ENCODE results near the gene DNAH1. TPM values are rescaled to one million over a fixed set of nuclear protein-coding genes. Genes with fewer than 3 reads are reported as not detected.

DNAH1 gene
- total and polyA plus RNA-seq, 2 of the 13 experiments (the other 11 are each of a cell fraction or from before 2014, with no cell fraction given), result 0.64 to 3.5 TPM

GRCh38 chr3:52278510-52279069 lies 37.5 kb upstream of the DNAH1 start, which contains the start of gene WDR82 (continued):
- TF ChIP-seq NFAT5 (CRISPR knock-in tag; IDR thresholded peaks at IDR 0.05), result no peak
- TF ChIP-seq IRF2 (CRISPR knock-in tag; IDR thresholded peaks at IDR 0.05), result no peak
- no peak for TF ChIP-seq MZF1 (CRISPR knock-in tag; IDR thresholded peaks at IDR 0.05; ENCODE audit: borderline replicate concordance)
- TF ChIP-seq ZNF770 (CRISPR knock-in tag; IDR thresholded peaks at IDR 0.05), result 0 out of 2 replicates have a peak, but pooled peaks have one; percentile 1
- no peak for TF ChIP-seq FOSL1 (CRISPR knock-in tag; IDR thresholded peaks at IDR 0.05; ENCODE audit: borderline replicate concordance)
- 0 out of 2 replicates have a peak, but pooled peaks have one; percentile 14 for TF ChIP-seq RCOR2 (CRISPR knock-in tag; IDR thresholded peaks at IDR 0.05)
- no peak for TF ChIP-seq MAFG (CRISPR knock-in tag; IDR thresholded peaks at IDR 0.05)
- TF ChIP-seq ZNF7 (CRISPR knock-in tag; IDR thresholded peaks at IDR 0.05), result no peak
- no peak for TF ChIP-seq PRMT3 (CRISPR knock-in tag; IDR thresholded peaks at IDR 0.05; ENCODE audit: borderline replicate concordance, low read depth)
- no peak for TF ChIP-seq ZBTB21 (CRISPR knock-in tag; IDR thresholded peaks at IDR 0.05)
- TF ChIP-seq HNF4G (IDR thresholded peaks at IDR 0.05; ENCODE audit: borderline replicate concordance, low read depth, low read length), result no peak
- TF ChIP-seq HNF4G (CRISPR knock-in tag; IDR thresholded peaks at IDR 0.05; ENCODE audit: borderline replicate concordance, low read depth), result no peak
- peak; percentile 52 for TF ChIP-seq THRA (CRISPR knock-in tag; IDR thresholded peaks at IDR 0.05; ENCODE audit: borderline replicate concordance)
- peak; percentile 43; the same call in 1 of the 2 replicates for TF ChIP-seq KLF6 (CRISPR knock-in tag; IDR thresholded peaks at IDR 0.05)
- no peak for TF ChIP-seq CEBPB (IDR thresholded peaks at IDR 0.05; ENCODE audit: borderline replicate concordance, low read depth, low read length)
- TF ChIP-seq HMGXB3 (CRISPR knock-in tag; IDR thresholded peaks at IDR 0.05; ENCODE audit: borderline replicate concordance), result peak; percentile 70; the same call in 1 of the 2 replicates
- TF ChIP-seq NFYB (CRISPR knock-in tag; IDR thresholded peaks at IDR 0.05), result peak; percentile 25; the same call in 1 of the 2 replicates
